Measurements from ENCODE around the gene FMNL2. TPM values are rescaled to one million over a fixed set of nuclear protein-coding genes. Genes with fewer than 3 reads are reported as not detected.

FMNL2 gene
- total RNA-seq, 1 experiment from 2014 or later = 38.2 TPM

DNA sequence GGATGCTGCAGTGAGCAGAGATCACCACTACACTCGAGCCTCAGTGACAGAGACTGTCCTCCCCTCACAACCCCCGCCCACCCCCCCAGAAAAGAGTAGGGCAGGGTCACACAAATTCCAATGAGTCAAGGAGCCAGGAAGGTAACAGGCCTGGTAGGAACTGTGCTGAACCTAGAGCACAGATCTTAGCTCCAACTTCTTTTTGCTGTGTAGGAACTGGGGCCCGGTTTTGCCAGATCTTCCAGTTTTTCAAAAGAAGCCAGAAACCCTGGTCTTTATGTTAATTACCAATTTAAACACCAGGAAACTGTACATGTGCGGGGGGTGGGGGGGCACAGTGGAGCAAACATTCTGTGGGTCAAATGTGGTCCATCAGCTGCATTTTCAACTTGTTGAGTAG lies 311.3 kb downstream of the FMNL2 start:
- Histone ChIP-seq H3K4me3 (ENCODE audit: low read depth, low read length) (no peak overlapping the region), H3K27me3 (replicated peaks; ENCODE audit: control insufficient read depth, insufficient read depth, low read length) (no peaks in the 10 kb centered on the region), H3K4me1 (no peaks in the 10 kb centered on the region), H3K9me3 (no peaks in the 10 kb centered on the region), H3K36me3 (ENCODE audit: control insufficient read depth, insufficient read depth, low read length) (peaks cover under 1% of the 10 kb centered on the region)
- BruUV-seq (replicated peaks) = no TSS peak
- no peaks in the 10 kb centered on the region for H3K4me1 Mint-ChIP-seq (ENCODE audit: low read depth, unreplicated experiment)
- POLR2A ChIA-PET = no interaction called here
- TF ChIP-seq, protein P1, sequence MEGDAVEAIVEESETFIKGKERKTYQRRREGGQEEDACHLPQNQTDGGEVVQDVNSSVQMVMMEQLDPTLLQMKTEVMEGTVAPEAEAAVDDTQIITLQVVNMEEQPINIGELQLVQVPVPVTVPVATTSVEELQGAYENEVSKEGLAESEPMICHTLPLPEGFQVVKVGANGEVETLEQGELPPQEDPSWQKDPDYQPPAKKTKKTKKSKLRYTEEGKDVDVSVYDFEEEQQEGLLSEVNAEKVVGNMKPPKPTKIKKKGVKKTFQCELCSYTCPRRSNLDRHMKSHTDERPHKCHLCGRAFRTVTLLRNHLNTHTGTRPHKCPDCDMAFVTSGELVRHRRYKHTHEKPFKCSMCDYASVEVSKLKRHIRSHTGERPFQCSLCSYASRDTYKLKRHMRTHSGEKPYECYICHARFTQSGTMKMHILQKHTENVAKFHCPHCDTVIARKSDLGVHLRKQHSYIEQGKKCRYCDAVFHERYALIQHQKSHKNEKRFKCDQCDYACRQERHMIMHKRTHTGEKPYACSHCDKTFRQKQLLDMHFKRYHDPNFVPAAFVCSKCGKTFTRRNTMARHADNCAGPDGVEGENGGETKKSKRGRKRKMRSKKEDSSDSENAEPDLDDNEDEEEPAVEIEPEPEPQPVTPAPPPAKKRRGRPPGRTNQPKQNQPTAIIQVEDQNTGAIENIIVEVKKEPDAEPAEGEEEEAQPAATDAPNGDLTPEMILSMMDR (IDR thresholded peaks at IDR 0.05; ENCODE audit: insufficient read depth in 1 of 2, low read depth in 1 of 2, low read length in 1 of 2, severe bottlenecking in 1 of 2, unreplicated experiment in 1 of 2) = no peak
- intact Hi-C loops (cut with micrococcal nuclease; ENCODE audit: unreplicated experiment) = no loop called here
- H3K9me3 Mint-ChIP-seq (ENCODE audit: unreplicated experiment) = no peaks in the 10 kb centered on the region
- peaks cover 73% of the 10 kb centered on the region for H3K36me3 Mint-ChIP-seq (ENCODE audit: insufficient read depth, unreplicated experiment)
- H3K27me3 Mint-ChIP-seq (ENCODE audit: insufficient read depth, unreplicated experiment) = no peaks in the 10 kb centered on the region
- H3K27ac Mint-ChIP-seq (ENCODE audit: unreplicated experiment) = no peak overlapping the region
- H3K4me3 Mint-ChIP-seq (ENCODE audit: unreplicated experiment) = no peak overlapping the region
- no peak for DNase-seq
- CTCF ChIA-PET = no interaction called here

GRCh38 chr2:152646775-152647174 lies 311.8 kb downstream of the FMNL2 start:
- no peaks in the 10 kb centered on the region for H3K4me1 ChIP-seq
- POLR2A ChIA-PET = interaction anchor here (0.6 kb wide), 1 partner anchor 475 kb away, joined by 3 read pairs; no protein-coding TSS in a partner anchor
- no peaks in the 10 kb centered on the region; the same call in none of the 2 replicates for H3K36me3 ChIP-seq (ENCODE audit: control insufficient read depth, insufficient read depth, low read length)
- no peak for DNase-seq
- H3K27me3 Mint-ChIP-seq (ENCODE audit: insufficient read depth, unreplicated experiment) = no peaks in the 10 kb centered on the region
- peaks cover 73% of the 10 kb centered on the region for H3K36me3 Mint-ChIP-seq (ENCODE audit: insufficient read depth, unreplicated experiment)
- H3K27me3 ChIP-seq (replicated peaks; ENCODE audit: control insufficient read depth, insufficient read depth, low read length) = no peaks in the 10 kb centered on the region
- no peaks in the 10 kb centered on the region for H3K9me3 Mint-ChIP-seq (ENCODE audit: unreplicated experiment)
- CTCF ChIA-PET = interaction anchor here (1.2 kb wide), 1 partner anchor 471 kb away, joined by 4 read pairs; the partner anchor contains the start of gene STAM2
- TF ChIP-seq, protein P1 (IDR thresholded peaks at IDR 0.05; ENCODE audit: insufficient read depth in 1 of 2, low read depth in 1 of 2, low read length in 1 of 2, severe bottlenecking in 1 of 2, unreplicated experiment in 1 of 2) = no peak
- no peak overlapping the region for H3K27ac Mint-ChIP-seq (ENCODE audit: unreplicated experiment)
- no peaks in the 10 kb centered on the region for H3K4me1 Mint-ChIP-seq (ENCODE audit: low read depth, unreplicated experiment)
- intact Hi-C loops (cut with micrococcal nuclease; ENCODE audit: unreplicated experiment) = no loop called here
- no peak overlapping the region for H3K4me3 Mint-ChIP-seq (ENCODE audit: unreplicated experiment)
- BruUV-seq (replicated peaks) = no TSS peak
- no peaks in the 10 kb centered on the region for H3K9me3 ChIP-seq
- H3K4me3 ChIP-seq (ENCODE audit: low read depth, low read length) = no peak overlapping the region

DNA sequence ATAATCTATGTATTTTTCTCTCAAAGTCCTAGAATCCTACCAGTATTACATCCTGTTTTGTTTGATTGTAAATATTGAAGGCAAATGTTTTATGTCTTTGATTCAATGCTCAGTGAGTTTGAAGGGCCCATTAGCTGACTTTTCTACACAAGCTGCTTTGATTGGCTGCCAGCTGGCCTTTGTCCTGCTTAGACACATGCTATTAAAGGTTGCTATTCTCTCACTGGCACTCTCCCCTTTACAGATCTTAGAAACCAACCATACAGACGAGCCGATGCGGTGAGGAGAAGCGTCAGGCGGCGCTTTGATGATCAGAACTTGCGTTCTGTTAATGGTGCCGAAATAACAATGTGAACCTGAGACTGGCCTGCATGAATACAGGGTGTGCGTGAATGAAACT lies 312.6 kb downstream of the FMNL2 start:
- Histone ChIP-seq H3K36me3 (ENCODE audit: control insufficient read depth, insufficient read depth, low read length) (no peaks in the 10 kb centered on the region; the same call in 1 of the 2 replicates), H3K27me3 (replicated peaks; ENCODE audit: control insufficient read depth, insufficient read depth, low read length) (no peaks in the 10 kb centered on the region), H3K4me3 (ENCODE audit: low read depth, low read length) (no peak overlapping the region), H3K4me1 (no peaks in the 10 kb centered on the region), H3K9me3 (no peaks in the 10 kb centered on the region)
- no peaks in the 10 kb centered on the region for H3K4me1 Mint-ChIP-seq (ENCODE audit: low read depth, unreplicated experiment)
- no peak overlapping the region for H3K27ac Mint-ChIP-seq (ENCODE audit: unreplicated experiment)
- ChIA-PET CTCF (interaction anchor here (1.2 to 1.6 kb wide), 2 partner anchors 12 to 471 kb away, joined by 4 to 6 read pairs; partner anchors contain the start of gene STAM2), POLR2A (interaction anchor here (0.6 kb wide), 1 partner anchor 476 kb away, joined by 3 read pairs; no protein-coding TSS in a partner anchor)
- H3K9me3 Mint-ChIP-seq (ENCODE audit: unreplicated experiment) = no peaks in the 10 kb centered on the region
- intact Hi-C loops (cut with micrococcal nuclease; ENCODE audit: unreplicated experiment) = no loop called here
- no peak overlapping the region for H3K4me3 Mint-ChIP-seq (ENCODE audit: unreplicated experiment)
- H3K27me3 Mint-ChIP-seq (ENCODE audit: insufficient read depth, unreplicated experiment) = no peaks in the 10 kb centered on the region
- no peak for DNase-seq
- no TSS peak for BruUV-seq (replicated peaks)
- TF ChIP-seq, protein P1 (IDR thresholded peaks at IDR 0.05; ENCODE audit: insufficient read depth in 1 of 2, low read depth in 1 of 2, low read length in 1 of 2, severe bottlenecking in 1 of 2, unreplicated experiment in 1 of 2) = no peak
- peaks cover 74% of the 10 kb centered on the region for H3K36me3 Mint-ChIP-seq (ENCODE audit: insufficient read depth, unreplicated experiment)
